Mesothelial cell of epicardium (in vitro differentiated cells): ENCODE results near the gene MITF. TPM values are rescaled to one million over a fixed set of nuclear protein-coding genes. Genes with fewer than 3 reads are reported as not detected.

ENCODE experiments used
- DNase-seq, 2 experiments: peaks; one replicate each; pipeline ENCODE4 v3.0.0; 2021; ENCODE audit warnings: low spot score in 2 of 2; ENCODE audit not compliant: unreplicated experiment in 2 of 2
- H3K27ac Mint-ChIP-seq: 2 replicates; pipeline ENCODE4 v1.8.0; 2021; ENCODE audit warnings: mixed read lengths
- H3K27me3 Mint-ChIP-seq: 2 replicates; pipeline ENCODE4 v1.8.0; 2021; ENCODE audit warnings: low read depth, mixed read lengths
- H3K36me3 Mint-ChIP-seq: 2 replicates; pipeline ENCODE4 v1.8.0; 2021; ENCODE audit warnings: mixed read lengths
- H3K4me1 Mint-ChIP-seq: 2 replicates; pipeline ENCODE4 v1.8.0; 2021; ENCODE audit warnings: mixed read lengths
- H3K4me3 Mint-ChIP-seq: 2 replicates; pipeline ENCODE4 v1.8.0; 2021; ENCODE audit warnings: mild to moderate bottlenecking, moderate library complexity, mixed read lengths
- H3K9me3 Mint-ChIP-seq: 2 replicates; pipeline ENCODE4 v1.8.0; 2021; ENCODE audit warnings: mixed read lengths
- total RNA-seq: library from RNA; stranded (reverse); gene quantifications from 3 replicates; pipeline ENCODE4 v1.2.1, GENCODE V29; 2021
- TF ChIP-seq, protein P1 (sequence below): fragments of 200-600 bp; sonication (generic); IDR thresholded peaks from one replicate; pipeline ENCODE4 v1.5.0; 2021; ENCODE audit warnings: antibody characterized with exemption; ENCODE audit not compliant: unreplicated experiment

Gene MITF
- total RNA-seq, 1 donor from 2014 or later = 7.0 TPM

DNA sequence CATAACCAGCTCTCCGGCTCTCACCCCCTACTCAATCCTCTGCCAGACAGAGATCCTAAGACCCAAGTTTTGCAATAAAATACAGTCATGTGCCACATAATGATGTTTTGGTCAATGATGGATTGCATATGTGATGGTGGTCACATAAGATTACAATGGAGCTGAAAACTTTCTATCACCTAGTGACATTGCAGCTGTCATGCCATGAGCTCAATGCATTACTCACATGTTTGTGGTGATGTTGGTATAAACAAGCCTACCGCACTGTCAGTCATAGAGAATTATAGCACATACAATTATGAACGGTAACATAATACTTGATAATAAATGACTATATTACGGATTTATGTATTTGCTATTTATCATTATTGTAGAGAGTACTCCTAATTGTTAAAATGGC lies 233.4 kb downstream of the MITF start:
- H3K36me3 Mint-ChIP-seq = no peaks in the 10 kb centered on the region
- no peak for DNase-seq
- no peaks in the 10 kb centered on the region for H3K4me1 Mint-ChIP-seq
- no peak overlapping the region for H3K27ac Mint-ChIP-seq
- peaks cover 7% of the 10 kb centered on the region for H3K9me3 Mint-ChIP-seq
- no peak overlapping the region for H3K4me3 Mint-ChIP-seq
- H3K27me3 Mint-ChIP-seq = peaks cover 9% of the 10 kb centered on the region
- TF ChIP-seq, protein P1, sequence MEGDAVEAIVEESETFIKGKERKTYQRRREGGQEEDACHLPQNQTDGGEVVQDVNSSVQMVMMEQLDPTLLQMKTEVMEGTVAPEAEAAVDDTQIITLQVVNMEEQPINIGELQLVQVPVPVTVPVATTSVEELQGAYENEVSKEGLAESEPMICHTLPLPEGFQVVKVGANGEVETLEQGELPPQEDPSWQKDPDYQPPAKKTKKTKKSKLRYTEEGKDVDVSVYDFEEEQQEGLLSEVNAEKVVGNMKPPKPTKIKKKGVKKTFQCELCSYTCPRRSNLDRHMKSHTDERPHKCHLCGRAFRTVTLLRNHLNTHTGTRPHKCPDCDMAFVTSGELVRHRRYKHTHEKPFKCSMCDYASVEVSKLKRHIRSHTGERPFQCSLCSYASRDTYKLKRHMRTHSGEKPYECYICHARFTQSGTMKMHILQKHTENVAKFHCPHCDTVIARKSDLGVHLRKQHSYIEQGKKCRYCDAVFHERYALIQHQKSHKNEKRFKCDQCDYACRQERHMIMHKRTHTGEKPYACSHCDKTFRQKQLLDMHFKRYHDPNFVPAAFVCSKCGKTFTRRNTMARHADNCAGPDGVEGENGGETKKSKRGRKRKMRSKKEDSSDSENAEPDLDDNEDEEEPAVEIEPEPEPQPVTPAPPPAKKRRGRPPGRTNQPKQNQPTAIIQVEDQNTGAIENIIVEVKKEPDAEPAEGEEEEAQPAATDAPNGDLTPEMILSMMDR = no peak

DNA sequence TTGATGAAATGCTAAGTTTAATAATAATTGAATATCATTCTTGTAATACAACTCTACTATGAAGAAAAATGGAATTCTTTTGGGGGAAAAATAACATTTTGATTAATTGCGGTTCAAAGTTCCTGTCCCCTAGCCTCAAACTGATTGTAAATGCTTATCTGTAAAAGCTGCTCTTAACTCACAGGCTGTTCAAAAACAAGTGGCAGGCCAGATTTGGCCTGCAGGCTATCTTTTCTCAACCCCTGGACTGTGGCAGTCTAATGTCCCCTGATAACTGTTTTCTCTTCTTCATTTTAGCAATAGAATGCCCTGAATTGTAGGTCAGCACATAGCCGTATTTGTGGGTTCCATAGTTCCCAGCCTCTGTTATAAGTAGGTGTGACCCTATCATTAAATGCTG lies 236.8 kb downstream of the MITF start:
- no peaks in the 10 kb centered on the region for H3K4me1 Mint-ChIP-seq
- H3K36me3 Mint-ChIP-seq = no peaks in the 10 kb centered on the region
- no peak overlapping the region for H3K4me3 Mint-ChIP-seq
- H3K9me3 Mint-ChIP-seq = peaks cover 35% of the 10 kb centered on the region
- no peak for DNase-seq
- no peak overlapping the region for H3K27ac Mint-ChIP-seq
- peaks cover 9% of the 10 kb centered on the region for H3K27me3 Mint-ChIP-seq
- TF ChIP-seq, protein P1 = no peak

DNA sequence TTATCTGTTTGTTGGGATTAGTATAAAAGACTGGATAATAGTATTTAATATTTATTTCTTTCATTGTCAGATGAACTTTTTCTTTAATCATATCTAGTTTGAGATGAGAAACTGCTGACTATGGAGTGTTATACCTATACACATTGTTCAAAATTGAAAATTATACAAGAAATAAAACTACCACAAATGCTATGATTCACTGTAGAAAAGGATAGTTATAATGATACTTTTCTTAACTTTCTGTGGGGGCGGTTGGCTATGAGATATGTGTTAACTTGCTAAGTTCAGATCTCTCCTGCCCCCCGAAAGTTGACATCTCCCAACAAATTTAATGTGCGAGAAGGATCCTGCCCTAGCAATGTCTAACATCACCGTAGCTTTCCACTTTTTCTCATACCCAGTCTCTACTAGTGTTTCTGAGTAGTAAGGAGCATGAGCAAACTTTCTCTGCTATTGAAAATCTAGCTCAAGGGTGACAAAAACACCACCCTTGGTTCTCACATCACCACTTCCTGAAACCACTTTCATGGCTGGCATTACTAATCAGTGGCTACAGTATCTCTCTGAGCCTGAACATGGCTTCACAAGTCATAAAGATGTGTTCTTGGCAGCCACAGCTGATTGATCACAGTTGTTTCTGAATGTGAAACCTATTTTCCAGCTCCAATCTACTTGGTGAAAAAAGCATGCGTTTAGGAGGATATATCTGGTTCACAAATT lies 244.4 kb downstream of the MITF start:
- H3K4me3 Mint-ChIP-seq = no peak overlapping the region
- no peak for DNase-seq
- H3K9me3 Mint-ChIP-seq = peaks cover 20% of the 10 kb centered on the region
- no peaks in the 10 kb centered on the region for H3K4me1 Mint-ChIP-seq
- H3K36me3 Mint-ChIP-seq = no peaks in the 10 kb centered on the region
- TF ChIP-seq, protein P1 = no peak
- H3K27me3 Mint-ChIP-seq = peaks cover 39% of the 10 kb centered on the region
- no peak overlapping the region for H3K27ac Mint-ChIP-seq

GRCh38 chr3:69985266-69985665 lies 246.0 kb downstream of the MITF start:
- H3K9me3 Mint-ChIP-seq = peaks cover 7% of the 10 kb centered on the region
- no peaks in the 10 kb centered on the region for H3K36me3 Mint-ChIP-seq
- no peaks in the 10 kb centered on the region for H3K4me1 Mint-ChIP-seq
- TF ChIP-seq, protein P1 = no peak
- no peak for DNase-seq
- H3K4me3 Mint-ChIP-seq = no peak overlapping the region
- H3K27ac Mint-ChIP-seq = no peak overlapping the region
- H3K27me3 Mint-ChIP-seq = peaks cover 48% of the 10 kb centered on the region

- TF ChIP-seq, protein P1 = no peak
- no peaks in the 10 kb centered on the region for H3K4me1 Mint-ChIP-seq
- H3K27ac Mint-ChIP-seq = no peak overlapping the region
- no peak overlapping the region for H3K4me3 Mint-ChIP-seq
- no peak for DNase-seq
- H3K27me3 Mint-ChIP-seq = peaks cover 48% of the 10 kb centered on the region
- no peaks in the 10 kb centered on the region for H3K9me3 Mint-ChIP-seq
- no peaks in the 10 kb centered on the region for H3K36me3 Mint-ChIP-seq
Measured at GRCh38 chr3:69986419-69986818, 247.2 kb downstream of the MITF start.

DNA sequence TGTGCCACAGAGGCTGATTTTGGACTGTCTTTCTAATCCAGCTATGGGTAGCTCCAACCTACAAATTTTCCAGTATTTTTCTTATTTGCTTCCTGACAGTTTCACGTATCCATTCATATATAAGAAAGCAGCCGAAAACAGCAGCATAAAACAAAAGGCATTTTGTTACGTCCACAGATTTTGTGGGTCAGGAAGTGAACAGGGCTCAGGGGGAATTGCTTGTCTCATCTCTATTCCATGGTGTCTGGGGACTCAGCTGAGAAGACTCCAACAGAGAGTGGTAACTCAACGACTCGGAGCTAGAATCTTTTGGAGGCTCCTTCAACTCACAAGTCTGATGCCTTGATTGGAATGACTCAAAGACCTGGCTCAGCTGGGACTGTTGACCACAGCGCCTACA lies 248.6 kb downstream of the MITF start:
- H3K4me1 Mint-ChIP-seq = no peaks in the 10 kb centered on the region
- TF ChIP-seq, protein P1 = no peak
- no peak overlapping the region for H3K4me3 Mint-ChIP-seq
- peaks cover 48% of the 10 kb centered on the region for H3K27me3 Mint-ChIP-seq
- H3K36me3 Mint-ChIP-seq = no peaks in the 10 kb centered on the region
- H3K9me3 Mint-ChIP-seq = no peaks in the 10 kb centered on the region
- H3K27ac Mint-ChIP-seq = no peak overlapping the region
- no peak for DNase-seq
